ENCODE data around the gene BATF3. TPM values are rescaled to one million over a fixed set of nuclear protein-coding genes. Genes with fewer than 3 reads are reported as not detected.
"Not testable (repeated sequence)": the region's sequence is repeated elsewhere in the genome, so short reads cannot be mapped to it uniquely, and the experiment has no call there.

Gene BATF3
- total RNA-seq, 1 experiment from 2014 or later: 5.8 TPM

DNA sequence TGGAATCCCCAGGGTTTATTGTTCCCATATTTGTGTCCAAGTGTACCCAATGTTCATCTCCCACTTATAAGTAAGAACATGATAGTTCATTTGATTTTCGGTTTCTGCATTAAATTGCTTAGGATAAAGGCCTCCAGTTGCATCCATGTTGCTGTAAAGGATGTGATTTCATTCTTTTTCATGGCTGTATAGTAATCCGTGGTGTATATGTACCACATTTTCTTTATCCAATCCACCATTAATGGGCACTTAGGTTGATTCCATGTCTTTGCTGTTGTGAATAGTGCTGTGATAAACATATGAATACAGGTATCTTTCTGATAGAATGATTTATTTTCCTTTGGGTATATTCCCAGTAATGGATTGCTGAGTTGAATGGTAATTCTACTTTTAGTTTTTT, 20.0 kb upstream of the BATF3 start:
- no peaks in the 10 kb centered on the region for H3K27me3 ChIP-seq (ENCODE audit: control insufficient read depth, insufficient read depth, low read length)
- no peak for DNase-seq

DNA sequence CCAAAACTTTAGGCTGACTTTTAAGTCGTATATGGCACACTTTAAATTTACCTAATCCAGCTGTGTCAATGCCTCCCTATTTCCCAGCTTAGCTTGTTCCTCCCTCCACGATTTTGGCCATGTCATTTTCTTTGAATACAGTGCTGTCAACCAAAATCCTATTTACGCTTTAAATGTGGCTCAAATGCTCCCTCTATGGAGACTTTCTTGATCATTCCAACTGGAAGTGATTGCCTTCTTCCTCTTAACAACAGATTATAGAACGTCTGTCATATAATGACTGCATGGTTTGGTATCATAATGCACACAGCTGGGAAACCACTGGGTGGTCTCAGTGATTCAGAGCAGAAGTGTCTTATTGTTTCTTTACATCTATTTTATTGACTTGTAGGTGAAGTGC, 18.9 kb upstream of the BATF3 start:
- no peak for DNase-seq
- no peaks in the 10 kb centered on the region for H3K27me3 ChIP-seq (ENCODE audit: control insufficient read depth, insufficient read depth, low read length)
- no peaks in the 10 kb centered on the region for H3K36me3 ChIP-seq (replicated peaks; ENCODE audit: control insufficient read depth, insufficient read depth, low read length)
- no peak overlapping the region for H3K4me3 ChIP-seq (ENCODE audit: insufficient read depth, low read depth, low read length)

More for the DNA sequence above, 20.0 kb upstream of the BATF3 start:
- Histone ChIP-seq H3K4me3 (ENCODE audit: insufficient read depth, low read depth, low read length) (no peak overlapping the region), H3K36me3 (replicated peaks; ENCODE audit: control insufficient read depth, insufficient read depth, low read length) (no peaks in the 10 kb centered on the region)

DNA sequence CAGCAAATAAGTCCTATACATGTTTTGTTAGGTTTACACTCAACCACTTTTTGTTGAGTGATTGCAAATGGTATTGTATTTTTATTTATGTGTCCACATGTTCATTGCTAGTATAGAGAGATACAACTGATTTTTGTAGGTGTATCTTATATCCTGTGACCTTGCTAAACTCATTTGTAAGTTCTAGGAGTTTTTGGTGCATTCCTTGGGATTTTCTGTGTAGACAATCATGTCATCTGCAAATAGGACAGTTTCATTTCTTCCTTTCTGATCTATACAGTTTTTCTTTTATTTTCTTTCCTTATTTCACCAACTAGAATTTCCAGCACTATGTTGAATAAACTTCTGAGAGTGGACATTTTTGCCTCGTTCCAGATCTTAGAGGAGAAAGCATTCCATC, 16.5 kb upstream of the BATF3 start:
- no peaks in the 10 kb centered on the region for H3K27me3 ChIP-seq (ENCODE audit: control insufficient read depth, insufficient read depth, low read length)
- DNase-seq: no peak
- no peaks in the 10 kb centered on the region for H3K36me3 ChIP-seq (replicated peaks; ENCODE audit: control insufficient read depth, insufficient read depth, low read length)
- H3K4me3 ChIP-seq (ENCODE audit: insufficient read depth, low read depth, low read length): no peak overlapping the region

DNA sequence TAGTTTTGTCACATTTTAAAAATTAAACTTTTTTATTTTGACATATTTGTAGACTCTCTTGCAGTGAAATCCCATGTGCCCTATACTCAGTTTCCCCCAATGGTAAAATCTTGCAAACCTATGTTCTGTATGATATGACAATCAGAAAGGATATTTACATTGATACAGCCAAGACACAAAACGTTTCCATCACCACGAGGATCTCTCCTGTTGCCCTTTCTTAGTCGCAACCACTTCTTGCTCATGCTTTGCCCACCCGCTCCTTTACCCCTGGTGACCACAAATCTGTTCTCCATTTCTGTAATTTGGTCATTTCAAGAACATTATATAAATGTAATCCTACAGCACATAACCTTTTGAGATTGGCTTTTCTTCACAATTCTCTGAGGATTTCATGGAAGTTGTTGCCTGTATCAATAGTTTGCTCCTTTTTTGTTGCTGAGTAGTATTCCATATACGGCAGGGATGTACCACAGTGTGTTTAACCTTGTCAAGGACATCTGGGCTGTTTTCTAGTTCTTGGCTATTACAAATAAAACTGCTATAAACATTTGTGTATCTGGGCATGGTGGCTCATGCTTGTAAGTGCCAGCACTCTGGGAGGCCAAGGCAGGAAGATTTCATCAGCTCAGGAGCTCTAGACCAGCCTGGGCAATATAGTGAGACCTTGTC, 14.0 kb upstream of the BATF3 start:
- Histone ChIP-seq H3K4me3 (ENCODE audit: insufficient read depth, low read depth, low read length) (no peak overlapping the region), H3K27me3 (ENCODE audit: control insufficient read depth, insufficient read depth, low read length) (no peaks in the 10 kb centered on the region), H3K36me3 (replicated peaks; ENCODE audit: control insufficient read depth, insufficient read depth, low read length) (no peaks in the 10 kb centered on the region)
- no peak for DNase-seq

DNA sequence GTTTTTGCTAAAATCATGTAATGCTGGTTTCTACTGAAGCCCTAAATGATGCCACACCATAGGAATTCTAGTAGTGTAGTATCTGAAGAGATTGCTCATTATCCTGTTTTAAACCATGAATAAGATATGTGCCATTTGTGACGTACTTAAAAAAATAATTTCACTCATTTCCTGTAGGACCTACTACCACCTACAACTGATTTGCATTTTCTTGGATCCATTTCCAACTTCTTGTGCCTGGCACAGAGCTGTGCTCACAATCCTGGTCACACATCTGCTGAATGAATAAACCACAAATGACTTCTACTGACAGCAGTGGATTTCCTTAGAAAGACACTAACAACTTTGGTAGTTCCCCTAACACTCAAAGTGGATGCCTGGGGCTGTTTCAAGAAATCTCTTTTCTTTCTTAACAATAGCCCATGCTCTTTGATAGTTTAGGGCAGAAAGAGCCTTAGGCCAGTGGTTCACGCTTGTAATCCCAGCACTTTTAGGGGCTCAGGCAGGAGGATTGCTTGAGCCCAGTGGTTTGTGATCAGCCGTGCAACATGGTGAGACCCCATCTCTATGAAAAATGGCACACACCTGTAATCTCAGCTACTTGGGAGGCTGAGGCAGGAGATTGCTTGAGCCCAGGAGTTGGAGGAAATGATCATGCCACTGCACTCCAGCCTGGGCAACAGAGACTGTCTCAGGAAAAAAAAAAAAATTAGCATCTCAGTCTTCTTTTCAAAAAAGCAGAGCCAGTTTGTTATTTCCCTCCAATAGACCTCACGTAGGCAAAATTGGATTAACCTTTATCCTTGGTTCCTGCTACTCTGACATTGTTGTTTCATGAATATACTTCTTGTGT, 13.0 kb upstream of the BATF3 start:
- Histone ChIP-seq H3K36me3 (replicated peaks; ENCODE audit: control insufficient read depth, insufficient read depth, low read length) (no peaks in the 10 kb centered on the region), H3K27me3 (ENCODE audit: control insufficient read depth, insufficient read depth, low read length) (no peaks in the 10 kb centered on the region), H3K4me3 (ENCODE audit: insufficient read depth, low read depth, low read length) (no peak overlapping the region)
- DNase-seq: no peak

DNA sequence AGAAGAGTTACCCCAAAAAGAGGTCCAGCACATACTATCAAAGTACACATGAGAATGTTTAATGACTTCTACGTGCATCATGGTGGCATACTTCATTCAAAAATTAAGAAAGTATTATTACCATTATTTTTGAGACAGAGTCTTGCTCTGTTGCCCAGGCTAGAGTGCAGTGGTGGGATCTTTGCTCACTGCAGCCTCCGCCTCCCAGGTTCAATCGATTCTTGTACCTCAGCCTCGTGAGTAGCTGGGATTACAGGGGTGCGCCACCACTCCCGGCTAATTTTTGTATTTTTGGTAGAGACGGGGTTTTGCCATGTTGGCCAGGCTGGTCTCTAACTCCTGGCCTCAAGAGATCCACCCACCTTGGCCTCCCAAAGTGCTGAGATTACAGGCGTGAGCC, 12.3 kb upstream of the BATF3 start:
- not testable (repeated sequence) for H3K36me3 ChIP-seq (replicated peaks; ENCODE audit: control insufficient read depth, insufficient read depth, low read length); H3K4me3 ChIP-seq (ENCODE audit: insufficient read depth, low read depth, low read length); H3K27me3 ChIP-seq (ENCODE audit: control insufficient read depth, insufficient read depth, low read length); DNase-seq

DNA sequence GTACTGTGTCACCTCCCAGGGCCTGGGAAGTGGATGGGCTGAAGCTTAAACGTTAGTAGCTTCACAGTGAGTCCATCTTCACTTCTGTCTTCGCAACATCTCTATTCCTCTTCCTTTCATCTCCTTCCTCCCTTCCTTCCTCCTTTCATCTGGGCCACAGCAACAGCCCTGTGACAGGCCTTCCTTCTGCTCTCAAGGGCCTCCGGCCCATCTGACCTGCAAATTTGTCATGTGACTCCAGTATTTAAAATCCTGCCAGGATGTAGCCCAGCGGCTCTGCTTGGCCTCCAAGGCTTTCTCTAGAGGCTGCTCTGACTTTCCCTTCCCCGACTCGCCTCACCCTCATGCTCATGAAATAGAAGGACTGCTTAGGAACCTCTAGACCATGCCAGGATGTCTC, 10.9 kb upstream of the BATF3 start:
- H3K27me3 ChIP-seq (ENCODE audit: control insufficient read depth, insufficient read depth, low read length): no peaks in the 10 kb centered on the region
- H3K4me3 ChIP-seq (ENCODE audit: insufficient read depth, low read depth, low read length): no peak overlapping the region
- no peak for DNase-seq
- H3K36me3 ChIP-seq (replicated peaks; ENCODE audit: control insufficient read depth, insufficient read depth, low read length): no peaks in the 10 kb centered on the region

DNA sequence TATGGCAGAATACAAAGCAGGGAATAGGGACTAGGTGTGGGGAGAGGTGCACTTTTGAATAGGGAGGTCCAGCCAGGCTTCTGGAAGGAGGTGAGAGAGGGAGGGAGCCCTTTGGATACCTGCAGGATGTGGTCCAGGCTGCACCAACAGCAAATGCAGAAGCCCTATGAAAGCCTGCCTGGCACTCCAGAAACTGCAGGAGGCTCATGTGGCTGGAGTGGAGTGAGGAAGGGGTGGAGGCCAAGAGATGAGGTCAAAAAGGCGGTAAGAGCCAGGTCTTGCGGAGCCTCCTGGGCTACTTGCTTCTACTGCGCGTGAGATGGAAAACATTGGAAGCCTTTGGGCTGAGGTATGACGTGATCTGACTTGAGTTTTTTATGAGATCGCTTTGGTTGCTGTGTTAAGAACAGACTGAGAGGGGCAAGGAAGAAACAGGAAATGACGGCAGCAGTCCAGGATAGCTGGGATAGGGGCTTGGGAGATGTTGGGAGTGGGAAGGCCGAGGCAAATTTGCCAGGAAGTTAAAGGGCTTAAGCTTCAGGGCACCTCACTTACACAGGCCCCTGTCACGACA, 4.4 kb upstream of the BATF3 start:
- no peak overlapping the region for H3K4me3 ChIP-seq (ENCODE audit: insufficient read depth, low read depth, low read length)
- peaks cover 45% of the 10 kb centered on the region for H3K27me3 ChIP-seq (ENCODE audit: control insufficient read depth, insufficient read depth, low read length)
- no peaks in the 10 kb centered on the region for H3K36me3 ChIP-seq (replicated peaks; ENCODE audit: control insufficient read depth, insufficient read depth, low read length)
- DNase-seq: no peak

DNA sequence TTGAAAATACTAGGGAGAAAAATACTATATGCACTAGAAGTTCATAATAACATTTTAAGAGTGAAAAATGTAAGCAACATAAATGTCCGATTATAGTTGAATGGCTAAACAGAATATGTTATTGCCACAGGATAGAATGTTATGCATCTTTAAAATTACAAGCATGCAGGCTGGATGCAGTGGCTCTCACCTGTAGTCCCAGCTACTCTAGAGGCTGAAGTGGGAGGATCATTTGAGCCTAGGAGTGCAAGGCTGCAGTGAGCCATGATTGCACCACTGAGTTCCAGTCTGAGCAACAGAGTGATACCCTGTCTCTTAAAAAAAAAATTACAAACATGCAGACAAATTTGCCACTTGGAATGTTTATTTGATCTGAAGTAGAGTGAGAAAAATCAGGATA, 3.0 kb upstream of the BATF3 start:
- no peak for DNase-seq
- Histone ChIP-seq H3K36me3 (replicated peaks; ENCODE audit: control insufficient read depth, insufficient read depth, low read length) (no peaks in the 10 kb centered on the region), H3K27me3 (ENCODE audit: control insufficient read depth, insufficient read depth, low read length) (peaks cover 59% of the 10 kb centered on the region), H3K4me3 (ENCODE audit: insufficient read depth, low read depth, low read length) (no peak overlapping the region)

DNA sequence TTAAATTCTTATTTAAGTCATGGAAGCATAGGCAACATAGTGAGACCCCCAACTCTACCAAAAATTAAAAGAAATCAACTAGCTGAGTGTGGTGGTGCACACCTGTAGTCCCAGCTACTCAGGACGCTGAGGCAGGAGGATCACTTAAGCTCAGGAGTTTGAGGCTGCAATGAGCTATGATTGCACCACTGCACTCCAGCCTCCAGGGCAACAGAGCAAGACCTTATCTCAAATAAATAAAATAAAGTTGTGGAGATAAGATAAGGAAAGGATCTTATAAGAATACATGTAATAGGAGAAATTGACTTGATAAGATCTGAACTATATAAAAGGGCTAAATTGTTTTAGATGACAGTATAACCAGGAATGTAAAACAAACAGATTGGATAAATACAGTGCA, 2.3 kb upstream of the BATF3 start:
- no peak for DNase-seq
- Histone ChIP-seq H3K4me3 (ENCODE audit: insufficient read depth, low read depth, low read length) (no peak overlapping the region), H3K36me3 (replicated peaks; ENCODE audit: control insufficient read depth, insufficient read depth, low read length) (no peaks in the 10 kb centered on the region), H3K27me3 (ENCODE audit: control insufficient read depth, insufficient read depth, low read length) (peaks cover 65% of the 10 kb centered on the region)

DNA sequence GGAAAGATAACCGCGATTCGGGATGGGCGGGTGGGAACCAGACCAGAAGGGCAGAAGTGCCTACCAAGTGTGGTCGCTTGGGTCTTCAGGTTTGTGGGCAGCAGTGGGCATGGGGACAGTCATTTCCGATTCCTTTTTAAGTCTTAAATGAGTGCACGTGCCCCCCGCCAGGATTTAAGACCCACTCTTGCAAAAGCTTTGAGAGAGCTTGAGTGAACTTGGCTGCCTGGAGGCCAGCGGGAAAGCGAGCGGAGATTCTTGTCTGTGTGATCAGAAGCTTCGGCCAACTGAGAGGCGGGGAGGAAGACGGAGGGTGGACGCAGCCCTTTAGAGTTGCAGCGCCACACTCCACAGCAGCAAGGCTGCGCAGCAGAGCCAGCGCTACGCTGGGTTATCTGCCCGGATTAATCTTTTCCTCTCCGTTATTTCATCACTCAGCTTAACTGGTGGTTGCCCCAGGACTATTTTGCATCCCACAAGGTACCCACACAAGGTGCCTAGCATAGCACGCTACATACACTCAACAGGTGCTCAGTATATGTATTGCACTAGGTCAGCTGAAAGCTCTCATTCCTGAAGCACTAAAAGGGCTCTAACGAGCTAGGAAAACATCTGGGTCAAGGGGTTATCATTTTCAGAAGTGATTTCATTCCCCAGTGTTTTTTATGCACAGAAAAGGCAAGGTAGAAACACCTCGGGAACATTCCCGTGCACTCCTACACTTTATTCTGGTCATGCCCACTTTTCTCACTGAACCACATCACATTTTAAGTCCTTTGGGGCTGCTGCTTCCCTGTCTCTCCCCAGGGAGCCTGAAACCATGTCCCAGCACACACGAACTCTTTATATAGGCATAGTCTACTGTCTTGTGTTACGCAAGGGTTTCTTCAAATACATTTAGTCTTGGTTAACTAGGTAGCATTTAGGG, 1.5 kb upstream of the BATF3 start:
- H3K36me3 ChIP-seq (replicated peaks; ENCODE audit: control insufficient read depth, insufficient read depth, low read length): no peaks in the 10 kb centered on the region
- peak overlapping the region; percentile 57 for H3K4me3 ChIP-seq (ENCODE audit: insufficient read depth, low read depth, low read length)
- DNase-seq: peak; percentile 62
- H3K27me3 ChIP-seq (ENCODE audit: control insufficient read depth, insufficient read depth, low read length): peaks cover 68% of the 10 kb centered on the region

DNA sequence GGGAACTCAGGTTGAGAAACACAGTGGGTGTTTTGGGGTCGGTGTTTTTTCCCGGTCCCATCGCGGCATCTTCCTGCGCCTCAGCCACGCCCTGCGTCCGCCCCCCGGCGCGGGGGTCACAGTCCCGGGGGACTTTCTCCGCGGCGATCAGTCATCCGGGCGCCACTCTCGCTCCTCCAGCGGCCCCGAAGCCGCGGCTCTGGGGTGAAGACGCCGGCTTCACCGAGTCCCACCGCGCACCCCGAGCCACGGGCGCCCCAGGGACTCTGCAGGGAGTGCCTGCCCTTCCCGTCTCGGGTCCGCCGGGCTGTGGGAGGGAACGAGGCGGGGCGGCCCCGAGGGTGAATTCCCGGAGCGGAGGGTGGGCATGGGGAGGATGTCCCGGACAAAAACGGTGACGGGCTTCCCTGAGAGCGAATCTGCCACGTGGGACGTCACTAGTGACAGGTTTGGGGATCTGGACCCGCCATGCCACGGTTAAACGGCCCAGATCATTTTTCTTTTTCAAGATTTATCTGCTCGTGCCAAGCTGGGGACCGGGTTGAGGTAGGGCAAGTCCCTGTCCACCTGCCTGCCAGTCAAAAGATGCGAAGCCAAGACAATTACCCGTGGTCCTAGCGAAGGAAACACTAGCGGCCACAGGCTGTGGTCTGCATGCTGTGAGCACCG, 717 bp upstream of the BATF3 start:
- Histone ChIP-seq H3K36me3 (replicated peaks; ENCODE audit: control insufficient read depth, insufficient read depth, low read length) (no peaks in the 10 kb centered on the region), H3K27me3 (ENCODE audit: control insufficient read depth, insufficient read depth, low read length) (peaks cover 68% of the 10 kb centered on the region), H3K4me3 (ENCODE audit: insufficient read depth, low read depth, low read length) (peak overlapping the region; percentile 57)
- peak; percentile 59 for DNase-seq

DNA sequence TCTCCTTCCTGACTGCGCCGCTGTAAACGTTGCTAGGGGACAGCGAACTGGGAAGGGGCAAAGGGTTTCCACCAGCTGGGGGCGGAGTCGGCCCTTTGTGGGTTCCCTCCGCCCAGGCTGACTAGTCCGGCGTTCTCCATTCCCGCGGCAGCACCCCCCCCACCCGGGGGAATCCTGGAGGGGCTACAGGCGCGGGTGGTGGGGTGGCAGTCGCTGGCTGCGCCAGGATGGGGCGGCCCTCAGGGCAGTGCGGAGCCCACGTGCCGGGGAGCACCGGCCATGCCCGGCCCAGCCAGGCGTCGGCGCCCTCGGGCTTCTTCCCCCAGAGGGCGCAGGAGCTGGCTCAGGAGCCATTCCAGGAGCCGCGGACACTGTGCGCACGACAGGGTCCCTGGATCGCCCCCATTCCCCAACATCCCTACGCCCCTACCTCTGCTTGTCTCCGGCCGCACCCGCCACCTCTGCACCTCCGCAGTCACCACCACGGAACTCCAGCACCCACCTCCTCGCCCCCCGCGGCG, 476 bp downstream of the BATF3 start:
- no peaks in the 10 kb centered on the region for H3K36me3 ChIP-seq (replicated peaks; ENCODE audit: control insufficient read depth, insufficient read depth, low read length)
- peaks cover 68% of the 10 kb centered on the region for H3K27me3 ChIP-seq (ENCODE audit: control insufficient read depth, insufficient read depth, low read length)
- H3K4me3 ChIP-seq (ENCODE audit: insufficient read depth, low read depth, low read length): peak overlapping the region; percentile 57
- DNase-seq: peak; percentile 91
